Transverse colon (tissue), 3 donors: ENCODE measurements around the gene C1orf167.

Experiments
- CTCF ChIP-seq, 5 experiments: fragments of 200-600 bp in 3 of 5; fragments of 450-650 bp in 2 of 5; sonication (generic) in 3 of 5; IDR thresholded peaks; 1 replicate in 2 of 5; 2 replicates in 3 of 5; pipeline ENCODE4 v1.5.1; 2016 to 2017; ENCODE audit warnings: antibody characterized with exemption in 5 of 5, inconsistent platforms in 3 of 5, mild to moderate bottlenecking in 2 of 5, moderate library complexity in 1 of 5
- POLR2A ChIP-seq: fragments of 450-650 bp; IDR thresholded peaks from one replicate; pipeline ENCODE4 v1.6.1; 2016; ENCODE audit warnings: antibody characterized with exemption, mild to moderate bottlenecking, moderate library complexity

DNA sequence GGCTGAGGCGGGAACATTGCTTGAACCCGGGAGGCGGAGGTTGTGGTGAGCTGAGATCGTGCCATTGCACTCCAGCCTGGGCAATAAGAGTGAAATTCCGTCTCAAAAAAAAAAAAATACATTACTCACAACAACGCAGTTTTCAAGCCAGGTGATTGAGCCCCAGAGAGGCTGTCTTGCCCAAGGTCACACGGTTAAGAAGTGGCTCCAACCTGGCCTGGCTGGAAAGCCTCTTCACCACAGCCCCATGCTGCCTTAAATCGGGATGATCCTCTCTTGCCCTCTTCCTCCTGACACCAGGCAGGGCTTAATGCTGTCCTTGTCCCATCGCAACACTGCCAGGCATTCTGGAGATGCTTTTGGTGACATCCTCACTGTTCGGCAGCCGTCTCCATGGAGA is 48.9 kb upstream of the C1orf167 start:
- no peak for TF ChIP-seq CTCF (IDR thresholded peaks at IDR 0.05)
- TF ChIP-seq POLR2A, result no peak
